Esophagus muscularis mucosa (tissue), 4 donors: ENCODE data around the gene LRRC4C. TPM values are rescaled to one million over a fixed set of nuclear protein-coding genes. Genes with fewer than 3 reads are reported as not detected.

Experiments used
- DNase-seq: peaks from one replicate; pipeline ENCODE4 v3.0.0-alpha.2; 2017; ENCODE audit errors: extremely low spot score
- H3K27ac ChIP-seq, 4 donors: fragments of 200-600 bp; sonication (generic); replicated peaks in 1 of 4; 1 replicate in 3 of 4; 2 replicates in 1 of 4; pipeline ENCODE4 v1.5.1; 2016 to 2019; ENCODE audit warnings: mild to moderate bottlenecking in 1 of 4
- H3K27me3 ChIP-seq, 4 donors: fragments of 200-600 bp; sonication (generic); one replicate each; pipeline versions ENCODE4 v1.5.1 to v1.6.0; 2016 to 2019
- H3K36me3 ChIP-seq, 4 donors: fragments of 200-600 bp; sonication (generic); one replicate each; pipeline ENCODE4 v1.5.1; 2016 to 2019
- H3K4me1 ChIP-seq, 4 donors: fragments of 200-600 bp; sonication (generic); one replicate each; pipeline ENCODE4 v1.5.1; 2016 to 2019
- H3K4me3 ChIP-seq, 4 donors: fragments of 200-600 bp; sonication (generic); 1 replicate in 2 of 4; 2 replicates in 2 of 4; pipeline ENCODE4 v1.5.1; 2016 to 2019; ENCODE audit warnings: mild to moderate bottlenecking in 4 of 4, moderate library complexity in 1 of 4
- H3K9me3 ChIP-seq, 4 donors: fragments of 200-600 bp; sonication (generic); 1 replicate in 3 of 4; 2 replicates in 1 of 4; pipeline ENCODE4 v1.5.1; 2016 to 2019
- CTCF ChIP-seq, 3 experiments: fragments of 200-600 bp in 2 of 3; fragments of 450-650 bp in 1 of 3; sonication (generic) in 2 of 3; IDR thresholded peaks; one replicate each; pipeline ENCODE4 v1.5.1; 2017 to 2019; ENCODE audit warnings: antibody characterized with exemption in 3 of 3, mild to moderate bottlenecking in 2 of 3, moderate library complexity in 1 of 3
- EP300 ChIP-seq: sonication (generic); formaldehyde crosslinking; IDR thresholded peaks from one replicate; pipeline ENCODE4 v1.6.1; 2017; ENCODE audit warnings: antibody characterized with exemption
- POLR2A ChIP-seq: fragments of 450-650 bp; IDR thresholded peaks from one replicate; pipeline ENCODE4 v1.6.1; 2017; ENCODE audit warnings: antibody characterized with exemption, moderate library complexity, mild to moderate bottlenecking, low read depth
- POLR2AphosphoS5 ChIP-seq, 2 donors: sonication (generic); formaldehyde crosslinking; IDR thresholded peaks; one replicate each; pipeline ENCODE4 v1.6.1; 2017; ENCODE audit warnings: antibody characterized with exemption in 2 of 2
- WGBS: methylation state at CpG from one replicate; pipeline ENCODE4 v1.1.5; 2018; 5-methylcytosine and 5-hydroxymethylcytosine counted together
- intact Hi-C: fragments of 100-400 bp; cut with DNase I; formaldehyde crosslinking; loops from one replicate; pipeline ENCODE4 v1.15.1; 2023
- total RNA-seq, 4 donors: library from RNA; depleted of rRNA; stranded (reverse); fragments of >200 nt; gene quantifications; one replicate each; pipeline versions ENCODE4 v1.1.0 to v1.2.1, GENCODE V29; 2016

The LRRC4C gene
- total RNA-seq, 4 donors from 2014 or later = 1.2 to 4.0 (median 2.2) TPM

- TF ChIP-seq CTCF (IDR thresholded peaks at IDR 0.05) (no peak), POLR2AphosphoS5 (IDR thresholded peaks at IDR 0.05) (no peak), EP300 (no peak), POLR2A (no peak)
- intact Hi-C loops = no loop called here
- Histone ChIP-seq H3K27me3 (no peaks in the 10 kb centered on the region), H3K4me3 (no peak overlapping the region), H3K9me3 (no peaks in the 10 kb centered on the region), H3K27ac (no peak overlapping the region), H3K4me1 (no peaks in the 10 kb centered on the region), H3K36me3 (no peaks in the 10 kb centered on the region)
- 84% methylated on average over 5 of the region's 5 CpGs for WGBS
- DNase-seq = no peak
Observed at GRCh38 chr11:40100162-40100553, 1359.3 kb downstream of the LRRC4C start.

- intact Hi-C loops = no loop called here
- TF ChIP-seq POLR2A (no peak), POLR2AphosphoS5 (IDR thresholded peaks at IDR 0.05) (no peak), EP300 (no peak), CTCF (IDR thresholded peaks at IDR 0.05) (no peak)
- WGBS = 66% methylated on average over 13 of the region's 13 CpGs
Observed at GRCh38 chr11:40099426-40100161, 1359.9 kb downstream of the LRRC4C start.

GRCh38 chr11:40095446-40095845 is 1364.0 kb downstream of the LRRC4C start:
- Histone ChIP-seq H3K4me3 (no peak overlapping the region), H3K4me1 (no peaks in the 10 kb centered on the region), H3K27me3 (no peaks in the 10 kb centered on the region), H3K27ac (no peak overlapping the region), H3K36me3 (no peaks in the 10 kb centered on the region), H3K9me3 (no peaks in the 10 kb centered on the region)
- no peak for TF ChIP-seq CTCF (IDR thresholded peaks at IDR 0.05)
- no peak for TF ChIP-seq POLR2A
- TF ChIP-seq EP300 = no peak
- TF ChIP-seq POLR2AphosphoS5 (IDR thresholded peaks at IDR 0.05) = no peak
- DNase-seq = no peak
- 27% methylated on average over 1 of the region's 1 CpG for WGBS
- intact Hi-C loops = no loop called here

More at GRCh38 chr11:40099426-40100161, 1359.9 kb downstream of the LRRC4C start:
- Histone ChIP-seq H3K36me3 (no peaks in the 10 kb centered on the region), H3K9me3 (no peaks in the 10 kb centered on the region), H3K27ac (no peak overlapping the region), H3K4me1 (no peaks in the 10 kb centered on the region), H3K27me3 (no peaks in the 10 kb centered on the region), H3K4me3 (no peak overlapping the region)
- no peak for DNase-seq

- no peak overlapping the region for H3K4me3 ChIP-seq
- intact Hi-C loops = no loop called here
- no peaks in the 10 kb centered on the region for H3K36me3 ChIP-seq
- TF ChIP-seq POLR2A (no peak), CTCF (IDR thresholded peaks at IDR 0.05) (no peak), EP300 (no peak)
- no peaks in the 10 kb centered on the region for H3K4me1 ChIP-seq
- 80% methylated on average over 2 of the region's 2 CpGs for WGBS
- H3K27me3 ChIP-seq = no peaks in the 10 kb centered on the region
- H3K27ac ChIP-seq = no peak overlapping the region
- H3K9me3 ChIP-seq = no peaks in the 10 kb centered on the region
- no peak for DNase-seq
Observed at GRCh38 chr11:40094954-40095353, 1364.5 kb downstream of the LRRC4C start.

GRCh38 chr11:40080434-40080833 is 1379.0 kb downstream of the LRRC4C start:
- no peaks in the 10 kb centered on the region for H3K36me3 ChIP-seq
- H3K27ac ChIP-seq = no peak overlapping the region
- DNase-seq = no peak
- TF ChIP-seq CTCF (IDR thresholded peaks at IDR 0.05) (no peak), EP300 (no peak), POLR2A (no peak), POLR2AphosphoS5 (IDR thresholded peaks at IDR 0.05) (no peak)
- H3K4me1 ChIP-seq = no peaks in the 10 kb centered on the region
- H3K4me3 ChIP-seq = no peak overlapping the region
- no peaks in the 10 kb centered on the region for H3K9me3 ChIP-seq
- no peaks in the 10 kb centered on the region for H3K27me3 ChIP-seq
- intact Hi-C loops = no loop called here
- WGBS = 69% methylated on average over 7 of the region's 7 CpGs
